Upper lobe of right lung (tissue), 1 donor: ENCODE measurements around the gene CLASP1. TPM values are rescaled to one million over a fixed set of nuclear protein-coding genes. Genes with fewer than 3 reads are reported as not detected.

Experiments
- ATAC-seq: fragments of 200-7000 bp; cut with Tn5 transposase; one replicate; pipeline ENCODE4 v1.9.1; 2020; ENCODE audit warnings: mild to moderate bottlenecking, moderate library complexity
- DNase-seq: peaks from one replicate; pipeline ENCODE4 v3.0.0-alpha.2; 2020
- H3K27ac ChIP-seq: fragments of 200-600 bp; one replicate; pipeline ENCODE4 v1.8.0; 2022
- H3K27me3 ChIP-seq: fragments of 200-600 bp; one replicate; pipeline ENCODE4 v1.8.0; 2022; ENCODE audit warnings: mild to moderate bottlenecking
- H3K36me3 ChIP-seq: fragments of 200-600 bp; one replicate; pipeline ENCODE4 v1.8.0; 2022
- H3K4me1 ChIP-seq: fragments of 200-600 bp; one replicate; pipeline ENCODE4 v1.8.0; 2022
- H3K4me3 ChIP-seq: fragments of 200-600 bp; one replicate; pipeline ENCODE4 v1.8.0; 2022; ENCODE audit warnings: mild to moderate bottlenecking
- H3K9me3 ChIP-seq: fragments of 200-600 bp; one replicate; pipeline ENCODE4 v1.8.0; 2022
- CTCF ChIP-seq: fragments of 200-600 bp; IDR thresholded peaks from one replicate; pipeline ENCODE4 v1.8.0; 2022; ENCODE audit warnings: antibody characterized with exemption
- intact Hi-C: fragments of 100-400 bp; cut with DNase I; formaldehyde crosslinking; loops from one replicate; pipeline ENCODE4 v1.11.0; 2022
- total RNA-seq: library from RNA; stranded (reverse); fragmentation: NEBNext Ultra II Directional; extraction: Animal tissue kit (Norgen Biotek cat#: 25700); gene quantifications from one replicate; pipeline ENCODE4 v1.2.1, GENCODE V29; 2021
- donor health status: DM: no; HTN: yes; CAD: no; lungs with severe emphysema.

CLASP1 gene
- total RNA-seq, 1 donor from 2014 or later, result 44.5 TPM

GRCh38 chr2:121547646-121548045 lies 101.6 kb downstream of the CLASP1 start:
- intact Hi-C loops, result no loop called here
- Histone ChIP-seq H3K27me3 (no peaks in the 10 kb centered on the region), H3K4me1 (peaks cover 3% of the 10 kb centered on the region), H3K4me3 (no peak overlapping the region), H3K36me3 (no peaks in the 10 kb centered on the region), H3K9me3 (no peaks in the 10 kb centered on the region), H3K27ac (no peak overlapping the region)
- ATAC-seq (no peak), DNase-seq (no peak)
- TF ChIP-seq CTCF, result no peak

DNA sequence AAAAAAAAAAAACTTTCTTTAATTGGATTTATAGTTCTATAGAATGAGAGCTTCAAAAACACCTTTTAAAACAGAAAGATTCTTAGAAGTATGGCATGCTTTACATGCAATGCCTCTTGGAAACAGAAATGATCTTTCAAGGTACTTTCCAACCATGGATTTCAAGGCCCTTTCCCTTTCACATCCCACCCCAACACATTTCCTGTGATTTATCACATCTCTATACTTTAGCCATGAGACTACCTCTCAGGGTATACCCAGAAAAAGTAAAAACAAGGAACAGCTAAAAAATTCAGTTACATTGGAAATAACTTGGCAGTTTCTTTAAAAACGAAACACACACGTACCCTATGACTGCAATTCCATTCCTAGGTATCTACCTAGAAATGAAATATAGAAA lies 103.3 kb downstream of the CLASP1 start:
- Histone ChIP-seq H3K9me3 (no peaks in the 10 kb centered on the region), H3K36me3 (no peaks in the 10 kb centered on the region), H3K27me3 (no peaks in the 10 kb centered on the region), H3K4me1 (peaks cover 3% of the 10 kb centered on the region), H3K27ac (no peak overlapping the region), H3K4me3 (no peak overlapping the region)
- no peak for TF ChIP-seq CTCF
- DNase-seq (no peak), ATAC-seq (no peak)
- intact Hi-C loops, result no loop called here

- H3K4me1 ChIP-seq, result peaks cover 3% of the 10 kb centered on the region
- DNase-seq (no peak), ATAC-seq (no peak)
- intact Hi-C loops, result no loop called here
- no peaks in the 10 kb centered on the region for H3K9me3 ChIP-seq
- TF ChIP-seq CTCF, result no peak
- H3K27me3 ChIP-seq, result no peaks in the 10 kb centered on the region
- no peaks in the 10 kb centered on the region for H3K36me3 ChIP-seq
- no peak overlapping the region for H3K4me3 ChIP-seq
- H3K27ac ChIP-seq, result no peak overlapping the region
Measured at GRCh38 chr2:121545257-121545656, 104.0 kb downstream of the CLASP1 start.

GRCh38 chr2:121541495-121541894 lies 107.8 kb downstream of the CLASP1 start:
- H3K36me3 ChIP-seq, result no peaks in the 10 kb centered on the region
- TF ChIP-seq CTCF, result no peak
- DNase-seq, result no peak
- peaks cover 12% of the 10 kb centered on the region for H3K4me1 ChIP-seq
- ATAC-seq, result no peak
- no peaks in the 10 kb centered on the region for H3K9me3 ChIP-seq
- no peaks in the 10 kb centered on the region for H3K27me3 ChIP-seq
- no peak overlapping the region for H3K4me3 ChIP-seq
- intact Hi-C loops, result no loop called here
- H3K27ac ChIP-seq, result no peak overlapping the region

DNA sequence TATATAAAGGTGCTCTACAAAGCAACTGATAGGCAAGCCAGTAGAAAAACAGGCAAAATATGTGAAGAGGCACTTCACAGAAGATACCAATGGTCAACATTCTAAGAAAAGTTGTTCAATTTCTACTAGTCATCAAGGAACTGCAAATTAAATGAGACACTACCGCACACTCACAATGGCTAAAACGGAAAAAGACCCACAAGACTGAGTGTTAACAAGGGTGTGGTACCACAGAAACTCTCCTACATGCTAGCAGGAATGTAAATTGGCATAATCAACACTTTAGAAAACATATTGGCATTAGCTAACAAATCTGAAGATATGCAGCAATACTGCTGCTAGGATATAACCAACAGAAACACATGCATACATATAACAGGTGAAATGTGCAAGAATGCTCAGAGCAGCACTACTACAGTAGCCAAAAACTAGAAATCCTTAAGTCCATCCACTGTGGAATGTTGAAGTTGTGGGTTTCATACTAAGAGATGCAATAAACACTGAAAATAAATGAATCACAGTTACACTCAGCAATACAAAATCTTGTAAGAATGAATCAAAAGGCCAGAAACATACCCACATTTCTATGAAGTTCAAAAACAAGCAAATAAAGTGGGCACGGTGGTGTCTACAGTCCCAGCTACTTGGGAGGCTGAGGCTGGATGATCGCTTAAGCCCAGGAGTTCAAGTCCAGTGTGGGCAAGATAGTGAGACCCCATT lies 109.4 kb downstream of the CLASP1 start:
- ATAC-seq, result no peak
- no peak overlapping the region for H3K27ac ChIP-seq

More for the DNA sequence above, 109.4 kb downstream of the CLASP1 start:
- intact Hi-C loops, result loop anchor here (10.0 kb wide), 1 partner anchor 115 kb away; no protein-coding TSS in a partner anchor
- Histone ChIP-seq H3K4me1 (peaks cover 16% of the 10 kb centered on the region), H3K9me3 (no peaks in the 10 kb centered on the region), H3K4me3 (no peak overlapping the region), H3K27me3 (no peaks in the 10 kb centered on the region), H3K36me3 (no peaks in the 10 kb centered on the region)
- TF ChIP-seq CTCF, result no peak
- no peak for DNase-seq
